Keratinocyte (primary cell): Measurements from ENCODE around the gene MYDGF. TPM values are rescaled to one million over a fixed set of nuclear protein-coding genes. Genes with fewer than 3 reads are reported as not detected.
"Not testable (repeated sequence)": the region's sequence is repeated elsewhere in the genome, so short reads cannot be mapped to it uniquely, and the experiment has no call there.

Source experiments
- DNase-seq: peaks from one replicate; pipeline ENCODE4 v3.0.0-alpha.2; 2011; ENCODE audit warnings: low read depth, missing footprints, low spot score
- FAIRE-seq: peaks from 2 replicates; lab custom pipeline; 2011; peaks lifted over from hg19 to GRCh38; lab: Jason Lieb, UNC
- H2AFZ ChIP-seq: 2 replicates; pipeline ENCODE4 v1.6.0; 2012; ENCODE audit warnings: low read length, control low read depth, inconsistent platforms; ENCODE audit not compliant: control insufficient read depth
- H3K27ac ChIP-seq: 2 replicates; pipeline ENCODE4 v1.5.1; 2011; ENCODE audit warnings: low read length; ENCODE audit not compliant: control insufficient read depth, insufficient read depth
- H3K27me3 ChIP-seq: 3 replicates; pipeline ENCODE4 v1.6.0; 2011; ENCODE audit warnings: low read length; ENCODE audit not compliant: control insufficient read depth, insufficient read depth; ENCODE audit errors: extremely low read depth
- H3K36me3 ChIP-seq, 2 experiments: 2 replicates in 1 of 2; 3 replicates in 1 of 2; pipeline ENCODE4 v1.5.1; 2011; ENCODE audit warnings: low read length in 2 of 2, mild to moderate bottlenecking in 1 of 2; ENCODE audit not compliant: control insufficient read depth in 2 of 2, insufficient read depth in 2 of 2; ENCODE audit errors: extremely low read depth in 1 of 2
- H3K4me1 ChIP-seq: 3 replicates; pipeline ENCODE4 v1.5.1; 2011; ENCODE audit warnings: low read length; ENCODE audit not compliant: control insufficient read depth, insufficient read depth; ENCODE audit errors: extremely low read depth
- H3K4me2 ChIP-seq: 3 replicates; pipeline ENCODE4 v1.6.0; 2011; ENCODE audit warnings: low read depth, low read length; ENCODE audit not compliant: control insufficient read depth, insufficient read depth; ENCODE audit errors: extremely low read depth
- H3K4me3 ChIP-seq, 3 experiments: fragments of 200-600 bp in 1 of 3; sonication (generic) in 1 of 3; 2 replicates in 2 of 3; 3 replicates in 1 of 3; pipeline ENCODE4 v1.5.1; 2011 to 2016; ENCODE audit warnings: low read length in 3 of 3, mild to moderate bottlenecking in 3 of 3, control low read depth in 2 of 3, inconsistent platforms in 1 of 3, low read depth in 1 of 3, mixed read lengths in 1 of 3, mixed run types in 1 of 3, moderate library complexity in 1 of 3; ENCODE audit not compliant: control insufficient read depth in 2 of 3, insufficient read depth in 2 of 3; ENCODE audit errors: extremely low read depth in 1 of 3
- H3K79me2 ChIP-seq: 2 replicates; pipeline ENCODE4 v1.6.0; 2012; ENCODE audit warnings: low read length; ENCODE audit not compliant: control insufficient read depth, insufficient read depth
- H3K9ac ChIP-seq: 3 replicates; pipeline ENCODE4 v1.6.0; 2011; ENCODE audit warnings: low read length; ENCODE audit not compliant: control insufficient read depth, insufficient read depth; ENCODE audit errors: extremely low read depth
- H3K9me1 ChIP-seq: 3 replicates; pipeline ENCODE4 v1.6.0; 2011; ENCODE audit warnings: low read length; ENCODE audit not compliant: control insufficient read depth, insufficient read depth; ENCODE audit errors: extremely low read depth
- H3K9me3 ChIP-seq: 2 replicates; pipeline ENCODE4 v1.5.1; 2012; ENCODE audit warnings: low read depth, low read length; ENCODE audit not compliant: control insufficient read depth
- H4K20me1 ChIP-seq: 3 replicates; pipeline ENCODE4 v1.6.0; 2011; ENCODE audit warnings: low read length; ENCODE audit not compliant: control insufficient read depth, insufficient read depth; ENCODE audit errors: extremely low read depth
- CTCF ChIP-seq, 3 experiments: IDR thresholded peaks in 1 of 3; conservative IDR thresholded peaks in 1 of 3; optimal IDR thresholded peaks in 1 of 3; 2 replicates in 2 of 3; 3 replicates in 1 of 3; pipeline versions ENCODE3 to v1.5.1; 2011; ENCODE audit warnings: low read length in 3 of 3, mild to moderate bottlenecking in 3 of 3, moderate library complexity in 2 of 3, control low read depth in 1 of 3, inconsistent platforms in 1 of 3; ENCODE audit not compliant: insufficient read depth in 2 of 3; ENCODE audit errors: extremely low read depth in 1 of 3
- EZH2 ChIP-seq: IDR thresholded peaks from one replicate; pipeline ENCODE4 v1.6.1; 2012; ENCODE audit warnings: inconsistent platforms, mild to moderate bottlenecking, low read length, moderate library complexity
- dilution Hi-C: fragments of 300-500 bp; cut with MboI; formaldehyde crosslinking; loops from one replicate; pipeline ENCODE4 v1.7.0; 2020; ENCODE audit warnings: low sequenced_read_pairs; ENCODE audit not compliant: extremely low pct_ligation_motif_present
- polyA plus RNA-seq, 5 experiments: library from polyadenylated mRNA; depleted of rRNA in 3 of 5; stranded (reverse) in 3 of 5; stranded (forward) in 1 of 5; unstranded in 1 of 5; fragments of >200 nt; gene quantifications; 1 replicate in 1 of 5; 2 replicates in 3 of 5; 3 replicates in 1 of 5; pipeline versions ENCODE4 v1.2.1 to v1.2.3, GENCODE V29; 2011 to 2012; ENCODE audit warnings: missing spikeins in 2 of 5, low read depth in 1 of 5, low replicate concordance in 1 of 5

The MYDGF gene
- polyA plus RNA-seq, 1 donor (not counting 4 experiments of a cell fraction or from before 2014, with no cell fraction given): 85.9 TPM

- H3K9me1 ChIP-seq: no peaks in the 10 kb centered on the region
- no peaks in the 10 kb centered on the region for H3K27me3 ChIP-seq
- no peak overlapping the region for H2AFZ ChIP-seq
- H3K4me1 ChIP-seq: no peaks in the 10 kb centered on the region
- no peaks in the 10 kb centered on the region for H3K79me2 ChIP-seq
- no peak for DNase-seq
- peaks cover 52 to 53% of the 10 kb centered on the region in 2 experiments for H3K36me3 ChIP-seq
- no peak for TF ChIP-seq CTCF (optimal IDR thresholded peaks at IDR 0.05 in 1 of 3, IDR thresholded peaks at IDR 0.05 in 1 of 3, conservative IDR thresholded peaks at IDR 0.05 in 1 of 3; ENCODE audit: extremely low read depth in 1 of 3, insufficient read depth in 2 of 3, low read length in 3 of 3)
- no peak for TF ChIP-seq EZH2
- no peaks in the 10 kb centered on the region for H3K9me3 ChIP-seq
- no peak overlapping the region for H3K9ac ChIP-seq
- FAIRE-seq: no peak
- no peak overlapping the region for H3K4me2 ChIP-seq
- H3K4me3 ChIP-seq: no peak overlapping the region
- no peak overlapping the region for H3K27ac ChIP-seq
- dilution Hi-C loops: no loop called here
- H4K20me1 ChIP-seq: no peaks in the 10 kb centered on the region
These were observed 14.4 kb upstream of the MYDGF start for GRCh38 chr19:4684312-4685095.

DNA sequence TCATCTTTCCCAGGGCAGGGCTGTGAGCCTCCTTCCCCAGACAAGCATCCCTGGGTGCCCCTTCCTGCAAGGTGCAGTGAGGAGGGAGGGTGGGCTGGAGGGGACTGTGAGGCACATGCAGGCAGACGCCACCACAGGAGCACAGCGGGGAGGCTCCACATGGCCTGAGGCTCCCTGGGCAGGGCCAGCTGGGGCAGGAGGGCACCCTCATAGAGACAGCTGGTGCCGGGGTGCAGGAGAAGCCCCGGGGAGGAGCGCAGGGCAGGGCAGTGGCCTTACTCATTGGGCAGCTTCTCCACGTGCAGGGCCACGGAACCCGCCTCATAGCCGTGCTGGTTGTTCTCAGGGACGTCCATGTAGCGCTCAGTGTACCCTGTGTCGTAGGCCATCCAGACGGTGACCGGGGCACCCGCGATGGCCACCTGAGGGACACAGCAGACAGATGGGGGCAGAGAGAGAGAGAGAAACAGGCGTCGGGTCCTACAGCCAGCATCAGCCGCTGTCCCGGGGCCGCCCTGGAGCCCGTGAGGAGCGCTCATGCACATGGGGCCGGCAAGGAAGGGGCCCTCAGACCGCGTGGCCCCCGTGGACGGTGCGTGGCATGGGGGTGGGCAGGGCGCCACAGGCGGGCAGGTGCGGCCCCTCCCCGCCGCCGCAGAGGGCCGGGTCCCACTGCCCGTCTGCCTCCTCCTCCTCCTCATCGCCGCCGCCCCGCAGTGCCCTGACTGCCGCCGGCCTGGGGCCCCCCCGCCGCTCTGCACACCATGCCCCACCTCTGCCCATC lies 12.5 kb upstream of the MYDGF start:
- H3K4me2 ChIP-seq: no peak overlapping the region
- no peak for DNase-seq
- no peak overlapping the region for H3K27ac ChIP-seq
- H3K4me1 ChIP-seq: no peaks in the 10 kb centered on the region
- no peaks in the 10 kb centered on the region for H3K9me3 ChIP-seq
- H3K79me2 ChIP-seq: no peaks in the 10 kb centered on the region
- TF ChIP-seq CTCF (optimal IDR thresholded peaks at IDR 0.05 in 1 of 3, IDR thresholded peaks at IDR 0.05 in 1 of 3, conservative IDR thresholded peaks at IDR 0.05 in 1 of 3; ENCODE audit: extremely low read depth in 1 of 3, insufficient read depth in 2 of 3, low read length in 3 of 3) (no peak), EZH2 (no peak)
- H3K9me1 ChIP-seq: no peaks in the 10 kb centered on the region
- no peak for FAIRE-seq
- no peak overlapping the region for H3K9ac ChIP-seq
- no peak overlapping the region for H2AFZ ChIP-seq
- peaks cover 51 to 53% of the 10 kb centered on the region in 2 experiments for H3K36me3 ChIP-seq
- H3K27me3 ChIP-seq: no peaks in the 10 kb centered on the region
- no peak overlapping the region for H3K4me3 ChIP-seq
- H4K20me1 ChIP-seq: no peaks in the 10 kb centered on the region
- dilution Hi-C loops: no loop called here

DNA sequence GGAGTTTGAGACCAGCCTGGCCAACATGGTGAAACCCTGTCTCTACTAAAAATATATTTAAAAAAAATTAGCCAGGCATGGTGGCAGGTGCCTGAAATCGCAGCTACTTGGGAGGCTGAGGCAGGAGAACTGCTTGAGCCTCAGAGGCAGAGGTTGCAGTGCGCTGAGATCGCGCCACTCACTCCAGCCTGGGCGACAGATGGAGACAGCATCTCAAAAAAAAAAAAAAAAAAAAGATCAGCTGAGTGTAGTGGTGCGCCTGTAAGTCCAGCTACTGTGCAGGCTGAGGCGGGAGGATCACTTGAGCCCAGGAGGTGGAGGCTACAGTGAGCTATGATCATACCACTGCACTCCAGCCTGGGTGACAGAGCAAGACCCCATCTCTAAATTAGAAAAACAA lies 9.9 kb upstream of the MYDGF start:
- dilution Hi-C loops, H3K4me3 ChIP-seq, H3K27ac ChIP-seq, H3K27me3 ChIP-seq, H4K20me1 ChIP-seq, H3K9ac ChIP-seq, H3K9me3 ChIP-seq, H3K9me1 ChIP-seq, H3K4me1 ChIP-seq, H3K79me2 ChIP-seq, FAIRE-seq, H3K4me2 ChIP-seq, DNase-seq, H2AFZ ChIP-seq: not testable (repeated sequence)
- H3K36me3 ChIP-seq: peaks cover 44 to 52% of the 10 kb centered on the region in 2 experiments
